BE2C (cell line): Measurements from ENCODE around the gene DYRK2.

Experiments used
- DNase-seq: peaks from one replicate; pipeline ENCODE4 v3.0.0-alpha.2; 2020
- H3K27me3 ChIP-seq: fragments of 250-450 bp; sonication (Bioruptor Pico); 2 replicates; pipeline ENCODE4 v1.5.1; 2020; ENCODE audit warnings: mild to moderate bottlenecking
- H3K36me3 ChIP-seq: fragments of 250-450 bp; sonication (Bioruptor Pico); 2 replicates; pipeline ENCODE4 v1.5.1; 2020; ENCODE audit warnings: mild to moderate bottlenecking
- H3K4me1 ChIP-seq: fragments of 250-450 bp; sonication (Bioruptor Pico); 2 replicates; pipeline ENCODE4 v1.5.1; 2020
- H3K4me3 ChIP-seq: 2 replicates; pipeline ENCODE4 v1.5.1; 2011; ENCODE audit warnings: low read depth, low read length
- H3K9me3 ChIP-seq: fragments of 250-450 bp; sonication (Bioruptor Pico); 2 replicates; pipeline ENCODE4 v1.5.1; 2020
- CTCF ChIP-seq: IDR thresholded peaks from 2 replicates; pipeline ENCODE4 v1.5.1; 2012; ENCODE audit warnings: mild to moderate bottlenecking, low read depth, low read length

DYRK2 gene

GRCh38 chr12:67691220-67691619 is 42.7 kb downstream of the DYRK2 start:
- Histone ChIP-seq H3K4me3 (no peak overlapping the region), H3K4me1 (no peaks in the 10 kb centered on the region), H3K9me3 (no peaks in the 10 kb centered on the region), H3K27me3 (no peaks in the 10 kb centered on the region), H3K36me3 (no peaks in the 10 kb centered on the region)
- no peak for TF ChIP-seq CTCF
- no peak for DNase-seq

GRCh38 chr12:67692135-67692534 is 43.6 kb downstream of the DYRK2 start:
- no peak overlapping the region for H3K4me3 ChIP-seq
- no peaks in the 10 kb centered on the region for H3K36me3 ChIP-seq
- H3K27me3 ChIP-seq, result no peaks in the 10 kb centered on the region
- H3K4me1 ChIP-seq, result no peaks in the 10 kb centered on the region
- no peak for TF ChIP-seq CTCF
- DNase-seq, result no peak
- H3K9me3 ChIP-seq, result no peaks in the 10 kb centered on the region

- Histone ChIP-seq H3K27me3 (no peaks in the 10 kb centered on the region), H3K4me1 (no peaks in the 10 kb centered on the region), H3K4me3 (no peak overlapping the region), H3K36me3 (no peaks in the 10 kb centered on the region), H3K9me3 (no peaks in the 10 kb centered on the region)
- DNase-seq, result no peak
- no peak for TF ChIP-seq CTCF
These were observed 44.4 kb downstream of the DYRK2 start for GRCh38 chr12:67692966-67693365.

- TF ChIP-seq CTCF, result no peak
- Histone ChIP-seq H3K27me3 (no peaks in the 10 kb centered on the region), H3K36me3 (no peaks in the 10 kb centered on the region), H3K4me1 (no peaks in the 10 kb centered on the region), H3K9me3 (no peaks in the 10 kb centered on the region), H3K4me3 (no peak overlapping the region)
- DNase-seq, result no peak
These were observed 45.3 kb downstream of the DYRK2 start for GRCh38 chr12:67693894-67694293.

- no peak for DNase-seq
- Histone ChIP-seq H3K27me3 (no peaks in the 10 kb centered on the region), H3K4me3 (no peak overlapping the region), H3K9me3 (no peaks in the 10 kb centered on the region), H3K36me3 (no peaks in the 10 kb centered on the region), H3K4me1 (no peaks in the 10 kb centered on the region)
- no peak for TF ChIP-seq CTCF
These were observed 45.9 kb downstream of the DYRK2 start for GRCh38 chr12:67694306-67694900.

GRCh38 chr12:67695974-67696373 is 47.4 kb downstream of the DYRK2 start:
- H3K9me3 ChIP-seq, result no peaks in the 10 kb centered on the region
- H3K27me3 ChIP-seq, result no peaks in the 10 kb centered on the region
- no peak for TF ChIP-seq CTCF
- no peaks in the 10 kb centered on the region for H3K4me1 ChIP-seq
- H3K36me3 ChIP-seq, result no peaks in the 10 kb centered on the region
- DNase-seq, result no peak
- no peak overlapping the region for H3K4me3 ChIP-seq
